ENCODE measurements around the gene ARID4B. TPM values are rescaled to one million over a fixed set of nuclear protein-coding genes. Genes with fewer than 3 reads are reported as not detected.
"Not testable (repeated sequence)": the region's sequence is repeated elsewhere in the genome, so short reads cannot be mapped to it uniquely, and the experiment has no call there.

The ARID4B gene
- total RNA-seq, 1 experiment from 2014 or later, result 10.8 TPM

DNA sequence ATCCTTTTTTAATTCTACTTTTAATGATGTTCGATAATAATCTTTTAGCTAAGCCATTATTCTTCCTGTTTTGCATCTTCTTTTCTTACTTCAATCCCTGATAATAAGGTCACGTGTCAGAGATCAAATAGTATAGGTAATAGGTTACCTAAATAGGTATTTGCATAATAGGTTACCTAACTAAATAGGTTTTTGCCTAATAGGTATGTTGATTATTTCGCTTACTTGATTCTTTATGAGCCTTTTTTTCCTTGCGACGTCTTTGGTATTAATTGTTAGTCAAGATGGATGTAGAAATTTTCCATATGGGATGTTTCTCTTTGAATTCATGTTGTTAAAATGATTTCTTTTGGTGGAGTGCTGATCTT is 2.9 kb upstream of the ARID4B start:
- in situ Hi-C loops (cut with HindIII; ENCODE audit: low pct_unique_long_range_greater_than_20kb, low sequenced_read_pairs), result no loop called here
- DNase-seq (ENCODE audit: low read depth), result no peak

DNA sequence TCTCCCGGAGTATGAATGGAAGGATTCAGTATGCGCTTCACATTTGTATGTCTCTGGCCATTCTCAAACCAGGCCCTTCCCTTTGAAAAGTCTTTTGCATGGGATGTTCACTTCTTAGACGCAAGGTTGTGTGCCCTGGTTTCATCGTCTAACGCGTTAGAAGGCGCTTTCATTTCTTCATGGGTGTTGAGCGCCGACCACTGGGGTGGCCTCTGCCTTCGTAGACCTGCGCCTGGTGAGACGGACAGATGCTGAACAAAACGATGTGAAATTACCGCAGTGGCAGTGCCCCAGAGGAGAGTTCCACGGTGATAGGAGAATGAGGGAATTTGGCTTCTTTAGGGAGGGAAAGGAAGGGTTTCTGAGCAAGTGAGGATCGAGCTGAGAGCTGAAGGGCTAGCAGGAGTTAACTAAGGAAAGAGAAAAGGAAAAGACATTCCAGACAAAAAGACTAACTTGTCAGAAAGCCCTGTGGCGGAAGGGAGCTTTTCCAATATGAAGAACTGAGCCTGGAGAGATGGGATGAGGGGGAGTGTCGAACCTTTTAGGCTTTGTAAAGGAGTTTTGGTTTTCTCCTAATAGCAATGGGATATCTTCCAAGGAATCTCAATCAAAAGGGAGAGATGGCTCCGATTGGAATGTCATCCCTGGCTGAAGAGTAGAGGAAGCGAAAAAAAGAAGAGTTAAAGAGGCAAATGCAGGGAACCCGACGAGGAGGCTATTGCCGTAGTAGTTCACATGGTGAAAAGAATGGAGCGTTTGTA is 1.3 kb upstream of the ARID4B start:
- in situ Hi-C loops (cut with HindIII; ENCODE audit: low pct_unique_long_range_greater_than_20kb, low sequenced_read_pairs), result no loop called here
- no peak for DNase-seq (ENCODE audit: low read depth)

DNA sequence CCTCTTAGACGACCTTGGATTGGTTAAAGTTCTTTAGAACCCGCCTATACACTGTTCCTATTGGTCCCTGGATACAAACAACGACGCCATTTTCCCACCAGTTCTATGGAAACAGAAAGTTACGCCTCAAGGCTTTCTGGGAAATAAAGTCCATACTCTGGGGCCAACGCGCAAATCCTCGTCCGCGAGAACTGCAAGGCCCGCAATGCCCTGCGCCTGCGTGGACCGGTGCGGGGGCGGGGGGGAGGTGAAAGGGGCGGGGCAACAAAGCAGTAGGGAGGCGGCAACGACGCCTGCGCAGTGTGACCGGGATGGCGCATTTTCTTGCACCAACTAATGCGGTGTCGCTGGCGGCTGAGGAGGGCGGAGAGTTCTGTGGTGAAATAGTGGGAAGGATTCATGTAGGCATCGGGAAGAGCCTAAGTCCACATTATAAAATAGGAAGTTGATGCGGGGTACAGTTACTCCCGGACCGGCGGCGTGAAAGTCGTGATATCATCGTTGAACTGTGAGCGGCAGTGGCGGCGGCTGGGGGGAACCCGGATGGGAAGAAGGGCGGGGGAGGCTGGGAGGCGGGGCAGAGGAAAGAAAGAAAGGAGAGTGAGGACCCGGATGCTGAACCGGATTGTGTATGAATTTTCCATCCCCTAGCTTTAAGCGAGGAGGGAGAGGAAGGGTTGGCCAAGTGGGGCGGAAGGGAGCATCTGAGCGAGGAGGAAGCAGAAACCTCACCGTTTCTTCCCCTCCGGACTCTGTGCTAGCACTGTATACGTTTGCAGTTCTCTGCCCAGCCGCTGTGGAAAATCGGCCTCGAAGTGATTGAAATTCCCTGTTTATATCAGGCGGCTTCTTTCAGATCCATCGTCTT is 526 bp upstream of the ARID4B start, which contains the start of gene GGPS1:
TSS of gene GGPS1 (plus strand) at position 300 of the 868 bp plus-strand sequence. CDS start 6,695 bp downstream, outside the sequence.
- in situ Hi-C loops (cut with HindIII; ENCODE audit: low pct_unique_long_range_greater_than_20kb, low sequenced_read_pairs), result no loop called here
- DNase-seq (ENCODE audit: low read depth), result peak; percentile 98

DNA sequence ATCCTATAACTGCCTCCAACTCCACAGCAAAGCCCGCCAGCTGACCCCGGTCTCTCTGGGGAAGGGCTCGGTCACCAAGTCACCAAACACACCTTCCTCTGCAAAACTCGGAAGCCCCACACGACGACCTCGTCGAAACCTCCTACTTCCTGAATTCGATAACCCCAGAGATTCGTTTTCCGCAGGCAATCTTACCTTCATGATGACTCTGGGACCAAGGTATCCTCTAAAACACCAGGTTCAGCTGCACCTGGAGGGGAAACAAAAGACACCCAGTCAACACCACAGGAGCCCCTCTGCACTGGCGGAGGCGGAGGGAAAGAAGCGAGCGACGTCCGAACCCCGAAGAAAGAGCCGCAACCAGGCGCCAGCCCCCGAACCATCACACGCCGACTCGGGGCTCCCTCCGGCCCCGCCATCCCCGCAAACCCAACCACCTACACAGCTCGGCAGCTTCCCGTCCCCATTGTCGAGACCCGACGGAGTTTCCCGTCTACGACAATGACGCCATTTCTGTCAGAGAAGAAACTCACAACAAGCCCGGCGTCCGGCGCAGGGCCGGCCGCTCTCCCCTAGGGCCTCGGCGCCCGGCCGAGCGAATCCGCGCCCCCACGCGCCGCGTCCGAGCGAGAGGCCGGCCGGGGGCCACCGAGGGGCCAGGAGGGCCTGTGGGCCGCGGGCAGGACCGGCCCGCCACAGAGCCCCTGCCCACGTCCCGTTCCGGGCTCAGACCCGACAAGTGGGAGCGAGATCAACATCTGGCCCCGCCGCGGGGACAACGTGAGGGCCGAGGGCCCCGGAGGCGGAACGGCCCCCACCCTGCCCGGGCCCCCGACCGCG is 1.0 kb downstream of the ARID4B start:
- peak; percentile 43 for DNase-seq (ENCODE audit: low read depth)
- in situ Hi-C loops (cut with HindIII; ENCODE audit: low pct_unique_long_range_greater_than_20kb, low sequenced_read_pairs), result no loop called here

DNA sequence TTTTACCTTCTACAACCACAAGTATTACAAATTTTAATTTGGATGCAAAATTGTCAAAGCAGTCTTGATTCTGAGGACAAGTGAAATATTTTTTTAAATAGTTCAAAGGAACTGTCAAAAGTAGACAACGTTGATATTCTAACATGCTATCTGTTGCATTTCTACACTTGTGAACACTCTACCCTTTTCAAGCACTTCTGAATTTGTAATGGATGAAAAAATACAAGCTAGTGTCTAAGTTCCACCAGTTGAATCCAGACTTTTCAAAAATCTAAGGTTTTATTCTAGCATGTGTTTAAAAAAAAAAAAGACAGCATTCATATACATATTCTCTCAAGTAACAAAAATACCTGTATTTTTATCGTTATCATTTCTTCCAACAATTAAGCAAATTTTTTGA is 2.1 kb downstream of the ARID4B start:
- in situ Hi-C loops (cut with HindIII; ENCODE audit: low pct_unique_long_range_greater_than_20kb, low sequenced_read_pairs), result no loop called here
- DNase-seq (ENCODE audit: low read depth), result no peak

DNA sequence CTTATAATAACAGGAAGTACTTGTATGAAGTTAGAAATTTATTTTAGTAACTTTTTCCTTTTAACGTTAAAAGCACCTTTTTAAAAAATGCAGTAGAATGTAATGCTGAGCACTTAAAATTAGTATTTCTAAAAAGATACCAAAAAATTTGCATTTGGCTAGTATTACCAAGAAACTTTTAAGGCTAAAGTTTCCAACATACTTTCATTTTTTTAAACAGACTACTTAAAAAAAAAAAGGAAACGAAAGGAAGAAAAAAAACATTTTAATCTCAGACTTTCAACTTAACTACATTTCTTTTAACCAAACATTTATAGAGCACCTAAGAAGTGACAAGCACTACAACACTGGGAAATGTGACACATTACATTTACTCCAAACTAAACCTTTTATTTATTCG is 2.8 kb downstream of the ARID4B start:
- no peak for DNase-seq (ENCODE audit: low read depth)
- in situ Hi-C loops (cut with HindIII; ENCODE audit: low pct_unique_long_range_greater_than_20kb, low sequenced_read_pairs), result no loop called here

DNA sequence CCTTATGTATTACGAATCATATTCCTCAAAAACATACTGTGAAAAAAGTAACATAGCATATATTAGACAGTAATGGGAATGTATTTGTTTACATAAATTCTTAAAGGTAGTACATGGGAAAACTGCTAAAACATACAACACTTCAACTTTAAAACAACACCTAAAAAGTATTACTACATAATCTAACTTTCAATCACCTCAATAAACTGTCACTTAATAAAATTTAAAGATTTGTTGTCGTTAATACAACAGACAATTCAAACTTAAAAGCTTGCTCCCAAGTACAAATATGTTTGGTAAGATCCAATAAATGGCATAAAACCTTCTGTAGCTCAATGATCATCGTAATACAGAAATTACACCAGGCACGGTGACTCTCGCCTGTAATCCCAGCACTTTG is 3.7 kb downstream of the ARID4B start:
- in situ Hi-C loops (cut with HindIII; ENCODE audit: low pct_unique_long_range_greater_than_20kb, low sequenced_read_pairs), result no loop called here
- no peak for DNase-seq (ENCODE audit: low read depth)

DNA sequence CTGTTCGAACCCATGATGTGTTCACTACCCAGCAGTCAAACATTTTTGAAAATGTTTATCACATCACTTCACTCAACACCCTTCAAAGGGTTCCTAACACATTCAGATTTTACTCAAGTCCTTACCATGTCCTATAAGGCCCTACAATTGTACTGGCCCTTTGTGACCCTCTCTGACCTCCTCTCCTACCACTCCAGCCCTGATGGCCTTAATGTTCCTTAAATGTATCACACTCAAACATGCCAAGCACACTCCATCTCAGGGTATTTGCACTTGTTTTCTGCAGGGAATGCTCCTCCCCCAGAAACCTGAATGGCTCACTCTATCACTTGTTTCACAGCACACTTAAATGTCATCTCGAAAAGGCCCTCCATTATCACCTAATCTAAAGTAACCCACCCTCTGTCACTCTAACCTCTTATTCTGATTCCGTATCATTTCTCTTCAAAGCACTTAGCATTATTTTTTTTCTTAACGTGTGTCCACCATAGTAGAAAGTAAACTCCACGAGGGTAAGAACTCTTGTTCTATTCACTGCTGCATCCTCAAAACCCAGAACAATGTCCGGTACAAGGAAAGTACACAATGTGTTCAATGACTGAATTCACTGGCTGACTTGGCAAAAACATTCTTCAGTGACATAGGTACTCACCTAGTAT is 7.3 kb downstream of the ARID4B start:
- no peak for DNase-seq (ENCODE audit: low read depth)
- in situ Hi-C loops (cut with HindIII; ENCODE audit: low pct_unique_long_range_greater_than_20kb, low sequenced_read_pairs), result no loop called here

DNA sequence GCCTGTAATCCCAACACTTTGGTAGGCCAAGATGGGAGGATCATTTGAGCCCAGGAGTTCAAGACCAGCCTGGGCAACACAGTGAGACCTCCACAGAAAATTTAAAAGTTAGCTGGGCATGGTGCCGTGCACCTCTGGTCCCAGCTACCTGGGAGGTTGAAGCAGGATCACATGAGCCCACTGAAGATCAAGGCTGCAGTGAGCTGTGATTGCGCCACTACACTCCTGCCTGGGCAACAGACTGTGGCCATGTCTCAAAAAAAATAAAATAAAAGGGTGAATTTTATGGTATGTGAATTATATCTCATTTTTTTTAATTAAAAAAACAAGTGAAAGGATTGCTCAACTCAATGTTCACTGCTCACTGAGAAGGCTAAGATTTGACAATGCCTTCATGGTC is 8.7 kb downstream of the ARID4B start:
- in situ Hi-C loops (cut with HindIII; ENCODE audit: low pct_unique_long_range_greater_than_20kb, low sequenced_read_pairs), result no loop called here
- DNase-seq (ENCODE audit: low read depth), result no peak

DNA sequence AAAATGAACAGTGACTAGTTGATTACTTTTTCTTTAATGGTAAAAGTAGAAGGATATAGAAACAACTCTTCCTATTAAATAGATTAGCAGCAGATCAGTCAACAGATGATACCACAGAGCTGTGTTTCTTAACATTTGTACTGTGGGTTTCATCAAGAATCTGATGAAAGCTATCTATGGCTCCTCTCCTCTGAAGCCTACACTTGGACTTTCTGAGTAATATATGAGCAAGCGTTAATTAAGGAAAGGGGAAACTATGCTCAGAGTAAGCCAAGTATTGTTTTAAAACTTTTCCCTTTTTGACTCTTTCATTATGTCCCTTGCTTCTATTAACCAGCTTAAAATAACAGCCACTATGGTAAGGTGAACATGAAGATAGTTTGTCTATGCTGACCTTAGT is 10.8 kb downstream of the ARID4B start:
- in situ Hi-C loops (cut with HindIII; ENCODE audit: low pct_unique_long_range_greater_than_20kb, low sequenced_read_pairs), result no loop called here

DNA sequence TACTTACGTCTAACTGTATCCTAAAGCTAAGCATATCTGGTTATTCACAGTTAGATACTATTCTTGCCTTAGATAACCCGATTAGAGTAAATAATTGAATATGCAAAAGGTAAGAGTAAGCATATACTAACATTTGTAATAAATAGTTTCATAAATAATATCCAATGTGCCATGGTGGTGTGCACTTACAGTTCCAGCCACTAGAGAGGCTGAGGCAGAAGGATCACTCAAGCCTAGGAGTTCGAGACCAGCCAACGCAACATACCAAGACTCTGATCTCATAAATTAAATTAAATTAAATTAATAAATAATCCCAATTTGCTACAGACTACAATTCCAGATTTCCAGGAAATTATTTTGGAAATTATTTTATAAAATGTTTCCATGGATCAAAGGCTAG is 12.2 kb downstream of the ARID4B start:
- in situ Hi-C loops (cut with HindIII; ENCODE audit: low pct_unique_long_range_greater_than_20kb, low sequenced_read_pairs), result no loop called here
- no peak for DNase-seq (ENCODE audit: low read depth)

More for the DNA sequence above, 10.8 kb downstream of the ARID4B start:
- DNase-seq (ENCODE audit: low read depth), result no peak

DNA sequence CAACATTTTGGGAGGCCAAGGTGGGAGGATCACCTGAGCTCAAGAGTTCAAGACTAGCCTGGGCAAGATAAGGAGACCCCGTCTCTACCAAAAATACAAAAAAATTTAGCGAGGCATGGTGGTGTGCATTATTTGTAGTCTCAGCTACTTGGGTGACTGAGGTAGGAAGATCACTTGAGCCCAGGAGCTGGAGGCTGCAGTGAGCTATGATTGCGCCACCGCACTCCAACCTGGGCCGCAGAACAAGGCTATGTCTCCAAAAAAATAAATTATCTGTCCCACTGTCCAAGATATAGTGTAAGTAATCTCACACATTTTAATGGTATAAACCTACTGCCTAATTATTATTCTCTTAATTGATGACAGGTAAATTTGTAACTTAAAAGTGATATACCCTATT is 12.8 kb downstream of the ARID4B start:
- no peak for DNase-seq (ENCODE audit: low read depth)
- in situ Hi-C loops (cut with HindIII; ENCODE audit: low pct_unique_long_range_greater_than_20kb, low sequenced_read_pairs), result no loop called here

DNA sequence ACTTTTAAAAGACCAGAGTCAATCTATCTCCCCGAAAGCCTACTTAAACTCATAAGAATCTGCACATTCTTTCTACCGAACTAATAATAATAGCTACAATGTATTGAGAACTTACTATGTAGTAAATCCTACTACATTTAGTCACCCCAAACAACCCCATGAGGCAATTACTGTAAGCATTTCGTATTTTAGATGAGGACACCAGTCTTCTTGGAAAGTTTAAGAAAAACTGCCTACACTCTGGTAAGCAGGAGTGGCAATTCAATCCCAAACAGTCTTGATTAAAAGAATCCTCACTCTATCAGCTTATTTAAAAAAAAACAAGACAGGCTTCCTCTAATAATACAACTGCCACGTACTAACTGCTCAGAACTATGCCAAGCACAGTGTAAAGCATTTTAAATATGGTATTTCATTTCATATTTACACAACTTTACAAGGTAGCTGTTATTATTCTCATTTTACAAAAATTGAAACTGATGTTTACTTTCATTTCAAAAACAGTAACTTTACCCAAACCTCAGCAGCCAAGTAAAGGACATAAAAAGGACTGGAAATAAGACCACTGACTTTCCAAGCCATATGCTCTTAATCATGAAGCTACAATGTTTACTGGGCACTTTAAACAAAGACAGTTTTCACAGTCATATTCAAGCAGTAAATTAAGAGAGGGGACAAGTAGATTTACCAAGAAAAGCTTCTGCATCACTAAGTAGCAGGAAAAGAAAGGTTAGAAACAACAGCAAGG is 13.9 kb downstream of the ARID4B start:
- no peak for DNase-seq (ENCODE audit: low read depth)

DNA sequence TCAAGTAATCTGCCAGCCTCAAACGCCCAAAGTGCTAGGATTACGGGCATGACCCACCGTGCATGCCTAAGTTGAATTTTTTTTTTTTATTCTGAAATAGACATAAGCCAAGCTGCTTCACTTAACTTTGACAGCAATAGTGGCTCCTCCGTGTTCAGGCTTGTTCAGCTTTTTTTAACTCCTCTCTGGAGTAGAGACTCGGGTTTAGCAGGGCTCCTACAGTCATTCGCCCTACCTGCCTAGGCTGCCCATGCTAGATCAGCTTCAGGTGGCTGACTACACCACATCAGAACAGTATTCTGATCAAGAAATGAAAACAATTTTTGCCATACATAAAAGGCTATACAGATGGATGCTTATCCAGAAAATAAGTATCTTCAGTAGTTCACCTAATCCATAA is 14.7 kb downstream of the ARID4B start:
- in situ Hi-C loops (cut with HindIII; ENCODE audit: low pct_unique_long_range_greater_than_20kb, low sequenced_read_pairs), result no loop called here
- DNase-seq (ENCODE audit: low read depth), result no peak

More for the DNA sequence above, 13.9 kb downstream of the ARID4B start:
- in situ Hi-C loops (cut with HindIII; ENCODE audit: low pct_unique_long_range_greater_than_20kb, low sequenced_read_pairs), result no loop called here

DNA sequence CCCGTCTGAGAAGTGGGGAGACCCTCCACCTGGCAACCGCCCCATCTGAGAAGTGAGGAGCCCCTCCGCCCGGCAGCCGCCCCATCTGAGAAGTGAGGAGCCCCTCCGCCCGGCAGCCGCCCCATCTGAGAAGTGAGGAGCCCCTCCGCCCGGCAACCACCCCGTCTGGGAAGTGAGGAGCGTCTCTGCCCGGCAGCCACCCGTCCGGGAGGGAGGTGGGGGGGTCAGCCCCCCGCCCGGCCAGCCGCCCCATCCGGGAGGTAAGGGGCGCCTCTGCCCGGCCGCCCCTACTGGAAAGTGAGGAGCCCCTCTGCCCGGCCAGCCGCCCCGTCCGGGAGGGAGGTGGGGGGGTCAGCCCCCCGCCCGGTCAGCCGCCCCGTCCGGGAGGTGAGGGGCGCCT is 18.8 kb downstream of the ARID4B start:
- in situ Hi-C loops (cut with HindIII; ENCODE audit: low pct_unique_long_range_greater_than_20kb, low sequenced_read_pairs); DNase-seq (ENCODE audit: low read depth): not testable (repeated sequence)

DNA sequence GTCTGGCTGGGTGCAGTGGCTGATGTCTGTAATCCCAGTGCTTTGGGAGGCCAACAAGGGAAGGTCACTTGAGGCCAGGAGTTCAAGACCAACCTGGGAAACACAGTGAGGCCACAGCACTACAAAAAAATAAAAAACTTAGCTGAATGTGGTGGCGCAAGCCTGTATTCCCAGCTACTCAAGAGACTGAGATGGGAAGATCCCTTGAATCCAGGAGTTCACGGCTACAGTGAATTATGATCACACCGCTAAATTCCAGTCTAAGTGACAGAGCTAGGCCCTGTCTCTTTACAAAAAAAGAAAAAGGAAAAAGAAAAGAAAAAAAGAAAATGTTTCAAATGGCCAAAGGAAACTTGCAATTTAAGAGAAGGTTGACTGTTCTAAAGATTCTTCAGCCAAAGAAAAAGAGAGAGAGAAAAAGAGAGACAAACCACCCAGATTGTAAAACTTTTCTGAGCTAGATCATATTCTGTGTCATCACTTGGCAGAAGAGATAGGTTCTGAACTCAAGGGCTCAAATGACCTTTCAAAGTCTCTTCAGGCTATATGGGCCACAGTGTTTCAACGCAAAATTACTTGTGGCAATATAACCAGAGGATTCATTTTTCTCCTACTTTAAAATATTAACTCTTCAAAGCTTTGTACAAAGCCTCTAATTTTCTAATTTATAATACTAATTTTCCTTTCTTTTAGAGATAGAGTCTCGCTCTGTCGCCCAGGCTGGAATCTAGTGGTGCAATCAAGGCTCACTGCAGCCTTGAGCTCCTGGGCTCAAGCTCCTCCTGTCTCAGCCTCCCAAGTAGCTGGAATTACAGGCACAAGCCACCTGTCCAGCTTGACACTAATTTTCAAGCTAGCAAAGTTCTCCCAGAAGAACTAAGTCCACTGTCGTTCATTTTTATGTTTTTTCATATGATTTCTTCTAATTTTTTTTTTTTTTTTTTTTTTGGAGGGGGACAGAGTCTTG is 20.5 kb downstream of the ARID4B start:
- DNase-seq (ENCODE audit: low read depth), result no peak
- in situ Hi-C loops (cut with HindIII; ENCODE audit: low pct_unique_long_range_greater_than_20kb, low sequenced_read_pairs), result no loop called here
